ENCODE data around the gene TMEM53. TPM values are rescaled to one million over a fixed set of nuclear protein-coding genes. Genes with fewer than 3 reads are reported as not detected.

The TMEM53 gene
- total RNA-seq, 1 donor from 2014 or later: 7.9 TPM

DNA sequence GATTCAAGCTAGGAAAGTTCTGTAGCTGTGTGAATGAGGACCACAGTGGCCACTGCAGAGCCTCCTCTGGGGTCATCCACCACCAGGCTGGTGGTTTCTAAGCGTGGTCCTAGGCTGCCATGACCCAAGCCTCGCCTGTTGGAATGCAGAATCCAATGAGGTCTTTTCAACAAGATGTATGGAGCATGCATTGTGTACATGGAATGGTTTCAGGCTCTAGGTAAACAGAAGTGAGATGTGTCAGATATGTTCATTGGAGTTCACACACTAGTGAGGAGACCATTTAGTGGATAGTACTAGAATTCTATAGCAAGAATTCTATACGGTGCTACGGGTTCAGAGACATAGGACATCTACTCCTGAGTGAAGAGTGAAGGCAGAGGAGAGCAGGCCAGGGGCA, 46.0 kb upstream of the TMEM53 start:
- intact Hi-C loops (cut with DNase I): no loop called here
- Histone ChIP-seq H3K9me3 (no peaks in the 10 kb centered on the region), H3K27ac (no peak overlapping the region), H3K4me1 (no peaks in the 10 kb centered on the region), H3K36me3 (no peaks in the 10 kb centered on the region), H3K4me3 (no peak overlapping the region), H3K27me3 (no peaks in the 10 kb centered on the region)
- no peak for DNase-seq (ENCODE audit: extremely low spot score in 2 of 2)
- TF ChIP-seq, protein P1, sequence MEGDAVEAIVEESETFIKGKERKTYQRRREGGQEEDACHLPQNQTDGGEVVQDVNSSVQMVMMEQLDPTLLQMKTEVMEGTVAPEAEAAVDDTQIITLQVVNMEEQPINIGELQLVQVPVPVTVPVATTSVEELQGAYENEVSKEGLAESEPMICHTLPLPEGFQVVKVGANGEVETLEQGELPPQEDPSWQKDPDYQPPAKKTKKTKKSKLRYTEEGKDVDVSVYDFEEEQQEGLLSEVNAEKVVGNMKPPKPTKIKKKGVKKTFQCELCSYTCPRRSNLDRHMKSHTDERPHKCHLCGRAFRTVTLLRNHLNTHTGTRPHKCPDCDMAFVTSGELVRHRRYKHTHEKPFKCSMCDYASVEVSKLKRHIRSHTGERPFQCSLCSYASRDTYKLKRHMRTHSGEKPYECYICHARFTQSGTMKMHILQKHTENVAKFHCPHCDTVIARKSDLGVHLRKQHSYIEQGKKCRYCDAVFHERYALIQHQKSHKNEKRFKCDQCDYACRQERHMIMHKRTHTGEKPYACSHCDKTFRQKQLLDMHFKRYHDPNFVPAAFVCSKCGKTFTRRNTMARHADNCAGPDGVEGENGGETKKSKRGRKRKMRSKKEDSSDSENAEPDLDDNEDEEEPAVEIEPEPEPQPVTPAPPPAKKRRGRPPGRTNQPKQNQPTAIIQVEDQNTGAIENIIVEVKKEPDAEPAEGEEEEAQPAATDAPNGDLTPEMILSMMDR (IDR thresholded peaks at IDR 0.05): no peak
- TF ChIP-seq POLR2A (IDR thresholded peaks at IDR 0.05): no peak
- no peak for TF ChIP-seq POLR2AphosphoS5 (IDR thresholded peaks at IDR 0.05; ENCODE audit: insufficient read depth in 1 of 2, low read depth in 1 of 2)

DNA sequence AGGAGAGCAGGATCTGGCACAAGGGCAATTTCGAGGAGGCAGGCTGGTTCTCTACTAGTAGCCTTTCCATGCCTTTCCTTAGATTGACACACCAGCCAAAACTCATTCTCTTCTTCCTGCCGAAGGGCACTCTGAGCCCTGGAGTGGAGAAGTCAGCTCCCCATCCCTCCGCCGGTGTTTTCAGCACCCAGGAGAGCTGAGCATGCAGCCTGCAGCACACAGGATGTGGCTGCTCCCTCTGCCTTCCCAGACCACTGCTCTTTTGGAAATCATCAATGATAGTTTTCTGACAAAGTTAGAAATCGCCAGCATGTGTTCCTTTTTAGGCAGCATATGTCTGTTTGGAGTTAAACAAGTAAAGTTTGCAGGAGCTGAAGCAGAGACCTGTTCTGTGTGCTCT, 45.0 kb upstream of the TMEM53 start:
- H3K36me3 ChIP-seq: no peaks in the 10 kb centered on the region
- H3K4me1 ChIP-seq: no peaks in the 10 kb centered on the region
- no peak for DNase-seq (ENCODE audit: extremely low spot score in 2 of 2)
- intact Hi-C loops (cut with DNase I): no loop called here
- no peak overlapping the region for H3K27ac ChIP-seq
- no peak overlapping the region for H3K4me3 ChIP-seq
- TF ChIP-seq, protein P1 (IDR thresholded peaks at IDR 0.05): no peak
- TF ChIP-seq POLR2AphosphoS5 (IDR thresholded peaks at IDR 0.05; ENCODE audit: insufficient read depth in 1 of 2, low read depth in 1 of 2) (no peak), POLR2A (IDR thresholded peaks at IDR 0.05) (no peak)
- H3K27me3 ChIP-seq: no peaks in the 10 kb centered on the region
- no peaks in the 10 kb centered on the region for H3K9me3 ChIP-seq

DNA sequence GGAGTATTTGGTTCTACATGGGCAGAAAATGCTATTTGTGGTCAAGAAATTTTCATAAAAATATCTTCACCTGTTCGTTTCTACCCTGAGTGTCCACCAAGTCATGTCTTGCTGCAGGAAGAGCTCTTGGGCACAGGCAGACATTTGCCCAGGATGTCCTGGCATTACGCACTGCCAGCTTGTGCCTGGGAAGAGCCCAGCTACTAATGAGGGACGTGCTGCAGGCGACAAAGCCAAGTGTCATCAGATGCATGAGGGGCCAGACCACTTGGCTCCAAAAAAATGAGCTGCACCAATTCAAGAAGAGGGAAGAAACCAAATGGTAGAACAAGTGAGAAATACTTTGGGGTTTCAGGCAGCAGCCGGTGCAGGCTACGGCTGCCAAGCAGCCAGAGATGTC, 43.8 kb upstream of the TMEM53 start:
- intact Hi-C loops (cut with DNase I): no loop called here
- no peaks in the 10 kb centered on the region for H3K27me3 ChIP-seq
- TF ChIP-seq, protein P1 (IDR thresholded peaks at IDR 0.05): no peak
- TF ChIP-seq POLR2A (IDR thresholded peaks at IDR 0.05) (no peak), POLR2AphosphoS5 (IDR thresholded peaks at IDR 0.05; ENCODE audit: insufficient read depth in 1 of 2, low read depth in 1 of 2) (no peak)
- H3K4me3 ChIP-seq: no peak overlapping the region
- no peaks in the 10 kb centered on the region for H3K4me1 ChIP-seq
- DNase-seq (ENCODE audit: extremely low spot score in 2 of 2): no peak
- no peaks in the 10 kb centered on the region for H3K36me3 ChIP-seq
- H3K9me3 ChIP-seq: no peaks in the 10 kb centered on the region
- H3K27ac ChIP-seq: no peak overlapping the region

DNA sequence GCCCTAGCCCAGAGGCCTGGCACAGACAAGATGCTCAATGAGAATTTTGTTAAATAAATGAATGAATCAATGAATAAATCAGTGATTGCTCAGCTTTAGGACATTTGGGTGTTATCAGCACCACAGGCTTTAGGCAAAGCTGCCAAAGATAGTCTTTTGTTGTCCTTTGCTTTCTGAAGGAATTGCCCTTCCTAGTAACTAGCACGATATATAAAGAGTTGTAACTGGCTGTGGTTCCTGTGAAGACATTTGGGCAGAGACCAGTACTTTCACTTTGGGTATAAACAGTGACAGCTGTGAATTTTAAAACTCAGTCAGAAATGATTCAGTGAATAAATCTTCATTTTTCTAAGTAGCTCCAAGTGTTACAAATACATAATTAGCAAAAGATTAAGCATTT, 43.4 kb upstream of the TMEM53 start:
- no peaks in the 10 kb centered on the region for H3K4me1 ChIP-seq
- intact Hi-C loops (cut with DNase I): no loop called here
- no peaks in the 10 kb centered on the region for H3K36me3 ChIP-seq
- H3K27me3 ChIP-seq: no peaks in the 10 kb centered on the region
- TF ChIP-seq POLR2A (IDR thresholded peaks at IDR 0.05) (no peak), POLR2AphosphoS5 (IDR thresholded peaks at IDR 0.05; ENCODE audit: insufficient read depth in 1 of 2, low read depth in 1 of 2) (no peak)
- TF ChIP-seq, protein P1 (IDR thresholded peaks at IDR 0.05): no peak
- no peak overlapping the region for H3K27ac ChIP-seq
- no peak overlapping the region for H3K4me3 ChIP-seq
- no peak for DNase-seq (ENCODE audit: extremely low spot score in 2 of 2)
- no peaks in the 10 kb centered on the region for H3K9me3 ChIP-seq

DNA sequence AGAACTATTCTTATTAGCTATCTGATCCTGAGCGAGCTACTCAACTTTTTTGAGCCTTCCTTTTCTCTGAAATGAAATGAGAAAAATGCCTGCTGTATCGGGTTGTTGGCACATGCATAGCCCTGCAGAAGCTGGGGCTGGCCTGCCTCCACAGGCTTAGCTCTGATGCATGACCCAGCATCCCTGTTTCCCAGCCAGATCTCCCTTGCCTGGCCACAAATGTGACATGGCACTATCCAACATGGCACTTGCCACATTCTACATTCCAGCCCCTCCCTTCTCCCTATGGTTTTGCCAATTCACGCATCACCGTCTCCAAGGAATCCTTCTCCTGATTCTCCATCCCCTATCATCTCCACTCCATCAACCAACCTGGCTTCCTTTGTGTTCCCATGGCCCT, 42.9 kb upstream of the TMEM53 start:
- DNase-seq (ENCODE audit: extremely low spot score in 2 of 2): no peak
- no peaks in the 10 kb centered on the region for H3K4me1 ChIP-seq
- intact Hi-C loops (cut with DNase I): no loop called here
- no peaks in the 10 kb centered on the region for H3K9me3 ChIP-seq
- TF ChIP-seq, protein P1 (IDR thresholded peaks at IDR 0.05): no peak
- H3K27ac ChIP-seq: no peak overlapping the region
- H3K36me3 ChIP-seq: no peaks in the 10 kb centered on the region
- no peak overlapping the region for H3K4me3 ChIP-seq
- no peaks in the 10 kb centered on the region for H3K27me3 ChIP-seq

All from vagina (tissue), 2 donors.